Astrocyte of the spinal cord (primary cell): Measurements from ENCODE around the gene CELA3B.
"Not testable (repeated sequence)": the region's sequence is repeated elsewhere in the genome, so short reads cannot be mapped to it uniquely, and the experiment has no call there.

Experiments used
- DNase-seq: peaks from one replicate; pipeline ENCODE4 v3.0.0; 2011; ENCODE audit warnings: low read depth, low spot score
- H3K4me3 ChIP-seq: 2 replicates; pipeline ENCODE4 v1.5.1; 2011; ENCODE audit warnings: low read depth, mild to moderate bottlenecking, low read length, moderate library complexity
- in situ Hi-C: cut with HindIII; loops from 2 replicates; pipeline ENCODE4 v1.10.0; 2017; ENCODE audit warnings: low sequenced_read_pairs
- TF ChIP-seq, protein P1 (sequence below): IDR thresholded peaks from 2 replicates; pipeline ENCODE4 v1.5.1; 2012; ENCODE audit warnings: low read depth, mild to moderate bottlenecking, low read length, inconsistent platforms

CELA3B gene

DNA sequence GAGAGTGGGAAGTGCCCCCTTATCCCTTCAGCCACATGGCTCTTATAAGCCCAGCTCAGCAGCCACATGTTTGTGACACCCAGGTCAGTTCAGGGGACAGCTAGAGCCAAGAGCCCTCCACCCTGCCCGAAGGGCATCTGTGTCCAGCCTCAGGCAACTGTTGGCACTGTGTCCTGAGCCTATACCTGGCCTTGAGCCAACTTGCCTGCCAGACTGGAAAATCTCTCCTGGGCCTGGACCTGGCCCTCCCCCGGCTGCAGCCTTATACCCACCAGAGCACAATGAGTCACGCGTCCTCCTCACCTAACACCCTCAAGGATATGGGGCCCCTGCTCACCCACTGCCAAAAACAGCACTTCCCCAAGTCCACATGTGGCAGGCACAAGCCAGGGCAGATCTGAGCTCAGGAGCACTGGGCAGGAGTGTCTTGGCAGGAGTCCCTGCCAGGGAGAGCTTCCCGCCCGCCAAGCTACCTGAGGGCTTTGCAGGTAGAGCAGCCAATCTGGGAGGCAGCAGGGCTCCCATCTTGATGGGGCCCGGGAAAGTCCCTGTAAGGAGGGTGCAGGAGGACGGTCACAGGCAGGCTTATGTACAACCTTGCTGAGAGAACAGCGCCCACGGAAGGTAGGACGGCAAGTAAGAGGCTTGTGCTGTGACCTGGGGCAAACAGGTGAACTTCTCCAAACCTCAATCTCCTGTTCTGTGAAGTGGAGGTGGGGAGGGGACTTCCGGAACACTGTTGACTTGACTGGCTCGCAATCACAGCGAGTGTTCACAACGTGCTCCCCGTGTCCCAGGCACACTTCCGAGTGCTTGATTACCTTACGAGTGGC, 19.9 kb upstream of the CELA3B start:
- H3K4me3 ChIP-seq = no peak overlapping the region
- in situ Hi-C loops = no loop called here
- TF ChIP-seq, protein P1, sequence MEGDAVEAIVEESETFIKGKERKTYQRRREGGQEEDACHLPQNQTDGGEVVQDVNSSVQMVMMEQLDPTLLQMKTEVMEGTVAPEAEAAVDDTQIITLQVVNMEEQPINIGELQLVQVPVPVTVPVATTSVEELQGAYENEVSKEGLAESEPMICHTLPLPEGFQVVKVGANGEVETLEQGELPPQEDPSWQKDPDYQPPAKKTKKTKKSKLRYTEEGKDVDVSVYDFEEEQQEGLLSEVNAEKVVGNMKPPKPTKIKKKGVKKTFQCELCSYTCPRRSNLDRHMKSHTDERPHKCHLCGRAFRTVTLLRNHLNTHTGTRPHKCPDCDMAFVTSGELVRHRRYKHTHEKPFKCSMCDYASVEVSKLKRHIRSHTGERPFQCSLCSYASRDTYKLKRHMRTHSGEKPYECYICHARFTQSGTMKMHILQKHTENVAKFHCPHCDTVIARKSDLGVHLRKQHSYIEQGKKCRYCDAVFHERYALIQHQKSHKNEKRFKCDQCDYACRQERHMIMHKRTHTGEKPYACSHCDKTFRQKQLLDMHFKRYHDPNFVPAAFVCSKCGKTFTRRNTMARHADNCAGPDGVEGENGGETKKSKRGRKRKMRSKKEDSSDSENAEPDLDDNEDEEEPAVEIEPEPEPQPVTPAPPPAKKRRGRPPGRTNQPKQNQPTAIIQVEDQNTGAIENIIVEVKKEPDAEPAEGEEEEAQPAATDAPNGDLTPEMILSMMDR = no peak
- peak; percentile 10 for DNase-seq

DNA sequence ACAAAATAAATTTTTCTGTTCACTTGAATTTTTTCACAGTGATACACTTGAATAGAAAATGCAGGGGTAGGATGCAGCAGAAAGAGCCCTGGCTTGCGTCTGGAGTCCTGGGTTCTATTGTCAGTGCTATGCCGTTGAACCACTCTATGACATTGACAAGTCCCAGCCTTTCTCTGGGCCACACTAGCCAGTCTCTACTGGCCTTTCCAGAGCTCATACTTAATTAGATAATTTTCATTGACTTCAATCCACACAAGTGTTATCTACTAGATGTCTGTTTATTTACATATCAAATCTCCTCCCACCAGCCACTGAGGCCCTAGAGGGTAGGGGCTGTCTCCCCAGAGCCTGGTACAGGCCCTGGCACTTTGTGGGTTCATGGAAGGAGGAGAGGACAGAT, 15.5 kb upstream of the CELA3B start:
- in situ Hi-C loops = no loop called here
- no peak for DNase-seq
- no peak overlapping the region for H3K4me3 ChIP-seq
- TF ChIP-seq, protein P1 = no peak

DNA sequence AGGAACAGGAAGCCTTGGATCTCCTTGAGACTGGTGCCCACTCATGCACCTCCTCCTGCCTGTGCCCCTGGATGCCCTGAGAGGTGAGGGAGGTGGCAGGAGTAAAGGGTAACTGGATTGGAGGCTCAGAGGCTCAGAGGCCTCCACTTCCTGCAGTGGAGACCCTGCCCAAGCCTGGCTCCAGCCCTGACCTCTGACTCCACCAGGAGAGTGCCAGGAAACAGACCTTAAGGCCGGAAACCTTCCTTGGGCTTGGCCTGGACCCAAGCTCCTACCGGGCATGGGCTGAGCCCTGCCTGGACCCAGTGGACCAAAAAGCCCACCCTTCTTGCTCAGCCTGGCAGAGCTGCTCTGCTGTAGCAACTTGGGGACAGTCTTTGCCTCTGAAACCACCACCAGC, 15.0 kb upstream of the CELA3B start:
- no peak for DNase-seq
- TF ChIP-seq, protein P1 = no peak
- no peak overlapping the region for H3K4me3 ChIP-seq
- in situ Hi-C loops = no loop called here

DNA sequence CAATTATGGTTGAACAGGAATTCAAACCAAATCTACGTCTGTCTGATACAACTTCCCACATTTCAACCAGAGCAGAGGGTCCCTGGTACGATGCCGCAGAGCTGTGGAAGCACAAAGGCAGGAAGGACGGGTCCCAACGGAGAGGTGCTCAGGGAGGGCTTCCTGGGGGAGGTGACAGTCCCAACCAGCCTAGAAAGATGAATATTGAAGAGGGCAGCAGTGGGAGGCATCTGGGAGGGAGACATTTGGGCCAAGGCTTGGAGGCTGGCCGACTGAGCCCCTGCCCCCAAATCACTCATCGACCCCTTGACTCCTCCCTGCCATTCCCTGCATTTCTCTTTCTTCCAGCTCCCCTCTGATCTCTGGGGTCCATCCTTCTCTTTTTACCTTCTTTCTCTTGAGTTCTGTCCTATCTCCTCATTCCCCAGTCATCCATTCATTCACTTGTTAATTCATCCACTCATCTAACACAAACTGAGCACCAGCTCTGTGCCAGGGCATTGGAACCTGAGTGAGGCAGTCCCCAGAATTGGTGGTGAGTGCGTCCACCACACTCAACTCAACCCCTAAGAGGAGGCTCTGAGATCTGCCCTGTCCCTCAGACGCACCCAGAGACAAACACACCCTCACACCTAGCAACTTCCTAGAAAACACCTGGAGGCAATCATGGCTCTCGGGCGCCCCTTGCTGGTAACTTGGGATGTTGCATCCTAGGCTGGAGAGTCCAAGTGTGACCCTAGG, 13.2 kb upstream of the CELA3B start:
- TF ChIP-seq, protein P1 = peak; percentile 92
- peak; percentile 63 for DNase-seq
- in situ Hi-C loops = no loop called here
- H3K4me3 ChIP-seq = no peak overlapping the region

DNA sequence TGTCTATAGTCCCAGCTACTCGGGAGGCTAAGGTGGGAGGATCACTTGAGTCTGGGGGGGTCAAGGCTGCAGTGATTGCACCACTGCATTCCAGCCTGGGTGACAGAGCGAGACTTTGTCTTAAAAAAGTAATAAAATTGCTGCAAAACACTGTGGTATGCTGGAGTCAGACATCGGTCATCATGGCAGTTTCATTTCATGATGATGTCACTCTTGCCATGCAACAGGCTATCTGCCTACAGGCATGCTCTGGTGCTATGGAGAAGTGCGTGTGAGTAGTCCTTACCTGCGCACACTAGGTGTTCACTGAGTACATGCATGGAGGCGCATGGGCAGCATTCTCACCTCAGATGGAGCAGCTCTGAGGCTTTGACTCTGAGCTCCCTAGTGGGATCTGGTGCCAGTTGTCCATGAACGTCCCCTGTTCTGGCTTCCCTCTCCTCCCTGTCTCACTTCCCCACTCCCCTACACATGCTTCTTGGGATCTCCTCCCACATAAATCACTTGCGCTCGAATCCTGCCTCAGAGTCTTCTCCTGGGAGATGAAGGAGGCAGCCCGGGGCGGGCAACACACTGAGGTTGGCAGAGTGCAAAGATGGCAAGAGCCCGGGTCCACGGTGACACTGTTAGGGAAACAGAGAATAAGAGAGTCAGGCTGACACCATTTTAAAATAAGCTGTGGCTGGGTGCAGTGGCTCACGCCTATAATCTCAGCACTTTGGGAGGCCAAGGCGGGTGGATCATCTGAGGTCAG, 10.4 kb upstream of the CELA3B start:
- DNase-seq = peak; percentile 10
- H3K4me3 ChIP-seq = no peak overlapping the region
- TF ChIP-seq, protein P1 = no peak
- in situ Hi-C loops = no loop called here

DNA sequence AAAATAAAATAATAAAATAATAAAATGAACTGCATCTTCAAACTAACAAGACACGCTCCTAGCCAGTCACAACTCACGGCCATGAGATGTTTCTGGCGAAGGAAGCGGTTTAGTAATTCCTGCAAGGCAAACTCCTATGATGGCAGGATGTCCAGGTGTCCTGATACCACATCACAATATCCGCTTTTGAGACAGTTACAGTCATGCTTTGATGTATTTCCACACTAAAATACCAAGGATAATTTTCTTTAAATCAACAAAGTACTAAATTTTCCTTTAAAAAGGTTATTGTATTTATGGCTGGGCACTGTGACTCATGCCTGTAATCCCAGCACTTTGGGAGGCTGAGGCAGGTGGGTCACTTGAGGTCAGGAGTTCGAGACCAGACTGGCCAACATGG, 9.6 kb upstream of the CELA3B start:
- in situ Hi-C loops, H3K4me3 ChIP-seq, DNase-seq: not testable (repeated sequence)

DNA sequence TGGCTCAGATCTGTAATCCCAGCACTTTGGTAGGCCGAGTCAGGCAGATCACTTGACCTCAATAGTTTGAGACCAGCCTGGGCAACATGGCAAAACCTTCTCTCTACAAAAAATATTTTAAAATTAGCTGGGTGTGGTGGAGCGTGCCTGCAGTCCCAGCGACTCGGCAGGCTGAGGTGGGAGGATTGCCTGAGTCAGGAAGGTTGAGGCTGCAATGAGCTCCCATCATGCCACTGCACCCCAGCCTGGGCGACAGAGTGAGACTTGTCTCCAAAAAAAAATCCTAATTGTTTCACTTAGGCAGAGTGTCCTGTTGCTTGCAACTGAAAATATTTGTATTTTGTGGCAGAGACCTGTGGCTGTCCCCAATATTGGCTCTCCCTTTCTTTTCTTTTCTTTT, 7.8 kb upstream of the CELA3B start:
- in situ Hi-C loops, DNase-seq, H3K4me3 ChIP-seq: not testable (repeated sequence)

DNA sequence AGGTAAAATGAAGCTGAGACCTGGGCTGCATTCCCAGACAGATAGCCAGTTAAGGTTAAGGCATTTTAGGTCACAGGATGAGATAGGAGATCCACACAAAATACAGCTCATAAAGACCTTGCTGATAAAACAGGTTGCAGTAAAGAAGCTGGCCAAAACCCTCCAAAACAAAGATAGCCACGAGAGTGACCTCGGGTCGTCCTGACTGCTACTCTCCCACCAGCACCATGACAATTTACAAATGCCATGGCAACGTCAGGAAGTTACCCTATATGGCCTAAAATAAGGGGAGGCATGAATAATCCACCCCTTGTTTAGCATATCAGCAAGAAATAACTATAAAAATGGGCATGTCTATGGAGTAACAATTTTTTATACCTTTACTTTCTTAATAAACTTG, 6.3 kb upstream of the CELA3B start:
- H3K4me3 ChIP-seq, DNase-seq, in situ Hi-C loops: not testable (repeated sequence)

DNA sequence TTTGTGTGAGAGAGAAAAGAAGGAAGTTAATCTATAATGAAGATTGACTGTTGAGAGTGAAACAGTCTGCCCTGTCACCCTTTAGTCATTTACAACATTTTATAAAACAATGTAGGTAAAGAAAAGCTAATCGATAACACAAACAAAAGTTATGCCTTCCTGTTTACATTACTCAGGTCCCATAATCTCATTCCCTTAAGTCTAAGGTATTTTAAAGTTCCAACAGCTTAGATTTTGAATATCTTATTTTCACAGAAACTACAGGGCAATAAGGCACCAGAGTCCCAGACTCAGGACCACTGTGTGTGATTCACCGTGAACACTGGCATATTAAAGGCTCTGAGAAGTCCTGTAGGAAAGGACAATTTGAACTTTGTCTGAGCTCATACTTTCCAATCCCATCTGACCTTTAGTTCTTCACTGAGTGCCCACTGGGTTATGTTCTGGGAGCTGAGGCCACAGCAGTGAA, 3.8 kb upstream of the CELA3B start:
- H3K4me3 ChIP-seq, DNase-seq, in situ Hi-C loops: not testable (repeated sequence)

DNA sequence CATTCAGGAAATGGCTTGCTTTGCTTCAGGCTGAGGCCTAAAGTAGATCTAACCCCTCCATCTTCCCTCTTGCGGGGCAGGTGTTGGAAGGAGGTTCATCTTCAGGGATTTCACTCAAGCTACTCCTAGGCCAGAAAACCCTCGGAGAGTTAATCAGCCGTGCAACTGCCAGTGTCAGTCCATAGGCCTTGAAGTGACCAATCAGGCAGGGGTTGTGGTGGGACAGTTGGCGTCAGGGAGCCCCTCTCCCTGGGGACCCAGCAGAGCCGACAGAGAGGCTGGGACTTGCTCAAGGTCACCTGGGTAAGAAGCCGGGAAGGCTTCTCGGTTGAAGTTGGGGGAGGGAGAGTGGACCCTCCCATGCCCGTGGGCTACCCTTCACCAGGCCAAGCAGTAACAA, 2.9 kb upstream of the CELA3B start:
- DNase-seq, H3K4me3 ChIP-seq, in situ Hi-C loops: not testable (repeated sequence)

DNA sequence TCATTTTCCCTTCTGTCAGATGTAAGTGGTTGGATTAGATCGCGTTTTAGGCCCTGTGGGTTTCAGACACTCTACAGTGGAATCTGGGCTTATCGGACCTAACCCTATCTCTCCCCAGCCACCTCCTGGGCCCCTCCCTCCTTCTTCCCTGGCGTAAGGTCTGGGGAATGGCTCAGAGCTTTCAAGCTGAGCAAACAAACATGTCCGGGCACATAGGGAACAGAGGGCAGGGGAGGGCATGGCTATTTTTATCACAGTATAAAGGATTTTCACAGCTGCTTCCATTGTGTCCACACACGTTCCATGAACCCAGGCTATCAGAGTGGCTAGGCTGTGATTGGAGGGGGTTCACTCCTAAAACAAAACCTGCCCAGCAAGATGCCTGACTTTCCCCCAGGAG, 2.1 kb upstream of the CELA3B start:
- H3K4me3 ChIP-seq, DNase-seq, in situ Hi-C loops: not testable (repeated sequence)
